ENCODE measurements around the gene PRDM16.

DNA sequence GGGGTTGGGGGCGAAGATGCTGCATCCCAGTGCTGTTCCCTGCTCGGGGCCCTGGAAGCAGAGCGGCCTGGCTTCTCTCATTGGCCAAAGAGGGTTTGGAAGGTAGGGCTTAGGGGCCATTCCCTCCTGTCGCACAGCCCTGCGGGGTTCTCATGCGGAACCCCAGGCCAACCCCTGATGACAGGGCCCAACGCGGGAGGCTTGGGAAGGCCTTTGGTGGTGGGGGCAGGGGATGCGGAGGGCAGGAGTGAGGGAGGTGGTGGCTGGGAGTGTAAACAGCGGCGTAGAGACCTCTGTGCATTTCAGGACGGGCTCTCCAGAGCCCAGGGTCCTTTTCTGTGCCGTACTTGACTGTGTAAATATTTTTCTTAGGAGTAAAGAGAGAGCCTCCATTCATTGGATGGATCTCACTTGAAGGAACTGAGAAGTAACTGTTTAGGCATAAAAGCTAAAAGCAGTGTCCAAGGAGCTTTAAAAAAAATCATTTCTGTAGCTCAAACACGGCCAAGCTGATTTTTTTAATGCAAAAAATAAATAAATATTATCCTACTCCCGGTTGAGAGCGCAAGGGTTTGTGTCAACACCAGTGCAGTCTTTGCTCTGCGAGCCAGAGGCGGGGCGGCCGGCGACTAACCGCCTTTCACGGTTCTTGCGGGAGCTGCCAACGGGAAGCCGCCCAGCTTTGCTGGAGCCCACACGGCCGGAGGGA is 169.1 kb downstream of the PRDM16 start:
- TF ChIP-seq CTCF (IDR thresholded peaks at IDR 0.05; ENCODE audit: low read depth, low read length, missing input control) (no peak), TAF1 (conservative IDR thresholded peaks at IDR 0.05) (no peak), MAX (IDR thresholded peaks at IDR 0.05) (no peak), RAD21 (IDR thresholded peaks at IDR 0.05) (no peak), RXRA (IDR thresholded peaks at IDR 0.05) (no peak), GABPA (IDR thresholded peaks at IDR 0.05 in 1 of 2, conservative IDR thresholded peaks at IDR 0.05 in 1 of 2) (no peak), SP1 (IDR thresholded peaks at IDR 0.05) (no peak), YY1 (IDR thresholded peaks at IDR 0.05) (no peak)
- TF ChIP-seq, protein P1, sequence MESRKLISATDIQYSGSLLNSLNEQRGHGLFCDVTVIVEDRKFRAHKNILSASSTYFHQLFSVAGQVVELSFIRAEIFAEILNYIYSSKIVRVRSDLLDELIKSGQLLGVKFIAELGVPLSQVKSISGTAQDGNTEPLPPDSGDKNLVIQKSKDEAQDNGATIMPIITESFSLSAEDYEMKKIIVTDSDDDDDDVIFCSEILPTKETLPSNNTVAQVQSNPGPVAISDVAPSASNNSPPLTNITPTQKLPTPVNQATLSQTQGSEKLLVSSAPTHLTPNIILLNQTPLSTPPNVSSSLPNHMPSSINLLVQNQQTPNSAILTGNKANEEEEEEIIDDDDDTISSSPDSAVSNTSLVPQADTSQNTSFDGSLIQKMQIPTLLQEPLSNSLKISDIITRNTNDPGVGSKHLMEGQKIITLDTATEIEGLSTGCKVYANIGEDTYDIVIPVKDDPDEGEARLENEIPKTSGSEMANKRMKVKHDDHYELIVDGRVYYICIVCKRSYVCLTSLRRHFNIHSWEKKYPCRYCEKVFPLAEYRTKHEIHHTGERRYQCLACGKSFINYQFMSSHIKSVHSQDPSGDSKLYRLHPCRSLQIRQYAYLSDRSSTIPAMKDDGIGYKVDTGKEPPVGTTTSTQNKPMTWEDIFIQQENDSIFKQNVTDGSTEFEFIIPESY (IDR thresholded peaks at IDR 0.05): no peak
- TF ChIP-seq, protein P2, sequence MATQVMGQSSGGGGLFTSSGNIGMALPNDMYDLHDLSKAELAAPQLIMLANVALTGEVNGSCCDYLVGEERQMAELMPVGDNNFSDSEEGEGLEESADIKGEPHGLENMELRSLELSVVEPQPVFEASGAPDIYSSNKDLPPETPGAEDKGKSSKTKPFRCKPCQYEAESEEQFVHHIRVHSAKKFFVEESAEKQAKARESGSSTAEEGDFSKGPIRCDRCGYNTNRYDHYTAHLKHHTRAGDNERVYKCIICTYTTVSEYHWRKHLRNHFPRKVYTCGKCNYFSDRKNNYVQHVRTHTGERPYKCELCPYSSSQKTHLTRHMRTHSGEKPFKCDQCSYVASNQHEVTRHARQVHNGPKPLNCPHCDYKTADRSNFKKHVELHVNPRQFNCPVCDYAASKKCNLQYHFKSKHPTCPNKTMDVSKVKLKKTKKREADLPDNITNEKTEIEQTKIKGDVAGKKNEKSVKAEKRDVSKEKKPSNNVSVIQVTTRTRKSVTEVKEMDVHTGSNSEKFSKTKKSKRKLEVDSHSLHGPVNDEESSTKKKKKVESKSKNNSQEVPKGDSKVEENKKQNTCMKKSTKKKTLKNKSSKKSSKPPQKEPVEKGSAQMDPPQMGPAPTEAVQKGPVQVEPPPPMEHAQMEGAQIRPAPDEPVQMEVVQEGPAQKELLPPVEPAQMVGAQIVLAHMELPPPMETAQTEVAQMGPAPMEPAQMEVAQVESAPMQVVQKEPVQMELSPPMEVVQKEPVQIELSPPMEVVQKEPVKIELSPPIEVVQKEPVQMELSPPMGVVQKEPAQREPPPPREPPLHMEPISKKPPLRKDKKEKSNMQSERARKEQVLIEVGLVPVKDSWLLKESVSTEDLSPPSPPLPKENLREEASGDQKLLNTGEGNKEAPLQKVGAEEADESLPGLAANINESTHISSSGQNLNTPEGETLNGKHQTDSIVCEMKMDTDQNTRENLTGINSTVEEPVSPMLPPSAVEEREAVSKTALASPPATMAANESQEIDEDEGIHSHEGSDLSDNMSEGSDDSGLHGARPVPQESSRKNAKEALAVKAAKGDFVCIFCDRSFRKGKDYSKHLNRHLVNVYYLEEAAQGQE (IDR thresholded peaks at IDR 0.05): no peak
